SH-SY5Y (cell line): Measurements from ENCODE around the gene SF1.

Source experiments
- GATA2 ChIP-seq: IDR thresholded peaks from 2 replicates; pipeline ENCODE4 v1.6.1; 2011; ENCODE audit warnings: mild to moderate bottlenecking, low read depth, low read length
- GATA3 ChIP-seq: IDR thresholded peaks from 2 replicates; pipeline ENCODE4 v1.6.1; 2011; ENCODE audit warnings: low read depth, mild to moderate bottlenecking, low read length, moderate library complexity

Gene SF1

GRCh38 chr11:64754124-64754918 lies 24.0 kb downstream of the SF1 start:
- TF ChIP-seq GATA3 (no peak), GATA2 (no peak)

- TF ChIP-seq GATA2 = no peak
These were observed 24.8 kb downstream of the SF1 start for GRCh38 chr11:64753380-64754123.

GRCh38 chr11:64753019-64753379 lies 25.3 kb downstream of the SF1 start:
- TF ChIP-seq GATA2 (no peak), GATA3 (no peak)

GRCh38 chr11:64752175-64752970 lies 26.0 kb downstream of the SF1 start:
- TF ChIP-seq GATA2 (no peak), GATA3 (no peak)

- TF ChIP-seq GATA2 (no peak), GATA3 (no peak)
These were observed 26.8 kb downstream of the SF1 start for GRCh38 chr11:64751580-64751979.

GRCh38 chr11:64751136-64751535 lies 27.2 kb downstream of the SF1 start:
- TF ChIP-seq GATA3 (no peak), GATA2 (no peak)

GRCh38 chr11:64750361-64751054 lies 27.8 kb downstream of the SF1 start:
- TF ChIP-seq GATA2 = no peak
- TF ChIP-seq GATA3 = no peak

- TF ChIP-seq GATA2 (no peak), GATA3 (no peak)
These were observed 30.2 kb downstream of the SF1 start for GRCh38 chr11:64747961-64748665.

GRCh38 chr11:64746486-64746885 lies 31.9 kb downstream of the SF1 start:
- TF ChIP-seq GATA3 (no peak), GATA2 (no peak)

GRCh38 chr11:64745521-64746328 lies 32.6 kb downstream of the SF1 start:
- TF ChIP-seq GATA2 (no peak), GATA3 (no peak)

- TF ChIP-seq GATA2 = no peak
These were observed 33.2 kb downstream of the SF1 start for GRCh38 chr11:64745189-64745520.

GRCh38 chr11:64744544-64745188 lies 33.7 kb downstream of the SF1 start:
- TF ChIP-seq GATA3 (no peak), GATA2 (no peak)
